GM19025 (cell line): ENCODE results near the gene KCNG4.

Experiments used
- ATAC-seq: cut with Tn5 transposase; IDR thresholded peaks from one replicate; pipeline ENCODE4 v1.9.1; 2021; ENCODE audit warnings: mild to moderate bottlenecking, low read depth, moderate library complexity; ENCODE audit not compliant: unreplicated experiment

KCNG4 gene, protein sequence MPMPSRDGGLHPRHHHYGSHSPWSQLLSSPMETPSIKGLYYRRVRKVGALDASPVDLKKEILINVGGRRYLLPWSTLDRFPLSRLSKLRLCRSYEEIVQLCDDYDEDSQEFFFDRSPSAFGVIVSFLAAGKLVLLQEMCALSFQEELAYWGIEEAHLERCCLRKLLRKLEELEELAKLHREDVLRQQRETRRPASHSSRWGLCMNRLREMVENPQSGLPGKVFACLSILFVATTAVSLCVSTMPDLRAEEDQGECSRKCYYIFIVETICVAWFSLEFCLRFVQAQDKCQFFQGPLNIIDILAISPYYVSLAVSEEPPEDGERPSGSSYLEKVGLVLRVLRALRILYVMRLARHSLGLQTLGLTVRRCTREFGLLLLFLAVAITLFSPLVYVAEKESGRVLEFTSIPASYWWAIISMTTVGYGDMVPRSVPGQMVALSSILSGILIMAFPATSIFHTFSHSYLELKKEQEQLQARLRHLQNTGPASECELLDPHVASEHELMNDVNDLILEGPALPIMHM

DNA sequence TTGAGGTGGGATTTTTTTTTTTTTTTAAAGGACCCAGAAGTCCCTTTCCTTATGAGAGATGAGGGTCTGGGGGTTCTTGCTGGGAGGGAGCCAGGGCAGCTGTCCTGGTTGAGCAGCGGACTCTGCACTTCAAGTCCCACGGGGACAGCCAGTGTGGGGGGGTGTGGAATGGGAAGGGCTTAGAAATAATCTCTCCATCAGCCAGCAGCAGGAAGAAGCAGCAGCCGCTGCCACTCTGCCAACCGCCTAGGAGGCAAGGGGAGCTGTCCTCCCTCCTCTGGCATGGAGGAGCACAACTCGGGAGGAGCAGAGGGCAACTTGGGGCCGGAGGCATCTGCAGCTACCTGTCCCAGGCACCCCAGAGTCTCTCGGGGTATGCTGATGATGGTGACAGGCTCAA, at the start of gene KCNG4:
KCNG4 (minus strand) TSS at position 104 of the 400 bp plus-strand sequence. CDS start 2,527 bp downstream, outside the sequence.
- no peak for ATAC-seq

DNA sequence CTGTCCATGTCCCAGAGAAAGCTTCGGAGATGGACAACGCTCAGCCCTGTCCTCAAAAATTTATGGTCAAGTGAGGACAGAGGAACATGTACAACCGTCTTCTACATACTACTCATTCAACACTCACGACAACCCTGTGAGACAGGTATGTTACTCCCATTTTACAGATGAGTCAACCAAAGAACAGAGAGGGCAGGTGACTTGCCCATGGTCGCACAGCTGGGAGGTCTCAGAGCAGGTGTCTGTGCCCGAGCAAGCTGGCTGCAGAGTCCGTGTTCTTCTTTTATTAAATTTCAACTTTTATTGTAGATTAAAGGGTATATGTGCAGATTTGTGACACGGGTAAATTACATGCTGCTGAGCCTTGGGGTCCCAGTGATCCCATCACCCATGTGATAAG, 49.1 kb upstream of the KCNG4 start:
- no peak for ATAC-seq

DNA sequence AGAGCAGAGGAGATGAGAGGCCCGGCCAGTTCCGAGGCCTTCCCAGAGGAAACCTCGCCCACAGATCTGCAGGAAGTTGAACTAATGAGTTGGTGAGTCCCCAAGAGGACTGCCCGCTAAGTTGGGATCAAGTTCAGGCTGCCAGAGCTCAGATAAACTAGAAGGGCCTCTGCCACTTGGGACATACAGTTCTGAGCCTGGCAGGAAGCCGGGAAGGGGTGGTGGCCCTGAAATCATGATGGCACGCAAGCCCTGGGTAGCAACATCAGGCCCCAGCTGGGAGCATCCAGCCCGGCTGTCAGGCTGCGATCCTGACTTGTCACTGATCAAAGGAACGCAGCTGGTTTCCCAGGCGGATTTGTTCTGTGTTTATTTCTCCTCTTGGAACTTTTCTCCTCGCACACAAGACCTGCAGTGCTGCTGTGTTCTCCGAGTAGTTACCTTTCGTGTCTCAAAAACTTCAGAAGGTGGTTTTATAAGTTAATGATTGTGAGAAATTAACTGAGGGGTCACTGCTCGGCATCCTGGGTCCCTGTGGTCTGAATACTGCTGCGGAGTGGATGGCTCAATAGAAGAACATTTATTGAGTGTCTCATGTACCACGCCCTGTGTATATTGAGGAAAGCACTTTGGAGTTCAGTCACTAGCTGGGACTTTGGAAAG, 46.9 kb upstream of the KCNG4 start:
- no peak for ATAC-seq

DNA sequence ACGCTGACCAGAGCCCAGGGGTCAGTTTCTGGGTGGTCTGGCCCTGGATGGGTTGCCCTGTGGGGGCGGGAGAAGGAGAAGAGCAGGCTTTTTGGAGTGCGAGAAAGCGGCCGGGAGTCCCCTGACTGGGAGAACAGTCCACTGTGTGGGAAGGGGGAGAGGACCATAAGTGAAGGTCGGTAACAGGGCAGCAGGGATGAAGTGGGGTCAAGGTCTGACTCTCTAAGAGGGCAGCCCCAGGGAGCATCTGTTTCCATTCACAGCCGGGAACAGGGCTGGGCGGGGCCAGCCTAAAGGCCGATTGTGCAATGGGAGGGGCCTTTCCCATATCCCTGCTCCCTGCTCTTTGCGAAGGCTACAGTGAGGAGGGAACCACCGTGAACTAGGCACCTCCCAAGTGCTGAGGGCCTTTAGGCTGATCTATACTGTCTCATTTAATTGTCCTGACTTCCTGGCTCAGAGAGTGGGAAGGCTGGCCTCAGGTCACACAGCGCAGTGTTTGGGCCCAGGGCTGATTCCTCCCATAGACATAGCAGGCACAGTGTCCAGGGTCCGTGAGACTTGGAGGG, 44.4 kb upstream of the KCNG4 start:
- no peak for ATAC-seq

DNA sequence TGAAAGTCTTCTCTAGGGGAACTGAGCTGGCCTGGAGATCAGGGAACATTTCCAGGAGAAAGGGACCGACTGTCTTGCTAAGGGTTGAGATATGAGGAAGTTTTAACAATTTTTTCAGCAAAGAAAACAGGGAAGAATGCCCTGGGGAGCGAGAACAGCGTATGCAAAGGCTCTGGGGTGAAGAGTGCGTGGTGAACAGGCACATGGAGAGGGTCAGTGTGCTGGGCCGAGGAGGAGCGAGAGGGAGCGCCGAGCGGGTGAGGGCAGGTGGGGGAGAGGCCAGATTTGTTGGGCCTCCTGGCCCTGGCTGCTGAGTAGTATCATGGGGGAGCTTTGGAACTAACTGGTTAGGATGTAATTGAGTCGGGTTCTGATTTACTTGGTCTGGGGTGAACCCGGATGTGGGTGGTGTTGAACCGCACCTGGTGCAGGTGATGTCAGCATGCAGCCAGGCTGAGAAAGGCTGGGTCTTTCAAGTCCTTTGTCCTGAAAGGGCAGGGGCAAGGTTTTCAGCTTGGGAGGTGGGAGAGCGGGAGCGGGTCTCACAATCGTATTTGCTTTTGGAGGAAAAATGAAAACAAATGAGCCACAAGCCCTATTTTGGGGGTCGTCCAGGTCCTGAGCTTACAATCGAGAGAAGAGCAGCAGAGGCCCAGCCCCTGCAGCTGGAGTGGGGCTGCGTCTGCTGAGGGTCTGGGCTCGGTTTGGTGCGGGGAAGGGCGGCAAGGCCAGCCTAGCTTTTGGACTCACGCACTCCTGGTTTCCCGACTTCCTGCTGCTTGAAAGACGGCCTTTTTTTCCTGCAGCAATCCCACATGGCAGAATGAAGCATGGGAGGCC, 43.7 kb upstream of the KCNG4 start:
- ATAC-seq: no peak

DNA sequence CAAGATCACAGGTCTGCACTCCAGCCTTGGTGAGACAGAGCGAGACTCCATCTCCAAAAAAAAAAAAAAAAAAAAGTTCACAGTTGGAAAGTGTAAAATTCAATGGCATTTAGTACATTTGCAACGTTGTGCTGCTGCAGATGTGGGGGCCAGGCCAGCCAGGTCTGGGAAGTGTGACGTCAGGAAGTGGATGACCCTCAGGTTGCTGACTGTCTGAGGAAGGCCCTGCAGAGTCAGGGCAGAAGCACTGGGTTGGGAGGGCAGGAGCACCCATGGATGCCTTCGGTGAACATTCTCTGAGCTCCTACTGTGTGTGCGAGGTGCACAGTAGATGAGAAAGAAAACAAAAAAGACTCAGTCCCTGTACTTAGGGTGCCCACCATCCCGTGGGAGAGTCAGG, 42.7 kb upstream of the KCNG4 start:
- ATAC-seq: no peak

DNA sequence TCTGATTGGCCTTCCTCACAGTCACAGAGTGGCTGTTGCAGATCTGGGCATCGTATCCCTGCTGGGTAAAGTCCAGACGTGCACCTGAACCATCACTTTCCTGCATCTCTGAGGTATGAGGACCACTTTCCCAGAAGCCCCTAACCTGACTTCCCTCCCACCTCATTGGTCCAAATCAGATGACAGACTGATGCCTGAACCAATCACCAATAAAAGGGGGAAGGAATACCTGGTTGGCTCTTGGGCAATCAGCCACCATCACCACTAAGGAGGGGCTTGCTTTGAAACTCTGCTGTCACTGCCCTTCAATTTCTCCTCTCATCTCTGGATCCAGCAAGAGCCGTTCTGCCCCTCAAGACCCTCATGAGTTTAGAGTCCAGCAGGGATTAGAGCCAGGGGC, 41.3 kb upstream of the KCNG4 start:
- ATAC-seq: no peak

DNA sequence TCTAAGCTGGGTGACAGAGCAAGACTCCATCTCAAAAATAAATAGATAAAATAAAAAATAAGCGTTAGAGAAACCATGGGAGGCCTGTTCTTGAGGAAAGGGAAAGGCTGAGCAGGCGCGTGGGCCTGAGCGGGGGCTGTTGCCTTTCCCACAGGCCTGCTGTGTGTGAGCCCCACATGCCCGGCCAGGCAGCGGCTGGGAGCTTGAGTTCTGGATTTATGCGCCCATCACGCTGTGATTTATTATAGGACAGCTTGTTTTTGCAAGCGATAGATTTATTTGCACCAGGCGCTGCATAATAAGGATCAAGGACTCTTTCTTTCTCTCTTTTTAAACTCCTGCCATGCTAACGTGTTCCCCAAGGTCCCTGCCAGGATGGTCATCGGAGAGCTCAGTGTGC, 40.1 kb upstream of the KCNG4 start:
- no peak for ATAC-seq

DNA sequence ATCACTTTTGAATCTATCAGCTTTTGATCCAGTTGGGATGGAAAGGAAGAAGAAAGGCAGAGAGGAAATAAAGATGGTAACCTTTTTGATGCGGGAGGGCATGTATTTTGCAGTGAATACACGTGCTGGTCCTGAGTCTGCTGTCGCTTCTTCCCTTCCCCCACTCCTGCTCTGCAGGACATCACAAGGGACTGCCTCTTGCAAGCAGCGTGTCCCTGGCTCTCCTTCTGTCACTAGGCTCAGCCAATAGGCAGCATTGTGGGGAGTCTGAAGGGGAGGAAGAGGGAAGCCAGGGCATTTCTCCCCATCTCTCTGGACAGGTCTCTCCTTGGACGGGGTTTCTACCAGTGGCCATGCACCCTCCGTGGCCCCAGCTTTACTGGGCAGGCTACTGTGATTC, 39.2 kb upstream of the KCNG4 start:
- no peak for ATAC-seq

DNA sequence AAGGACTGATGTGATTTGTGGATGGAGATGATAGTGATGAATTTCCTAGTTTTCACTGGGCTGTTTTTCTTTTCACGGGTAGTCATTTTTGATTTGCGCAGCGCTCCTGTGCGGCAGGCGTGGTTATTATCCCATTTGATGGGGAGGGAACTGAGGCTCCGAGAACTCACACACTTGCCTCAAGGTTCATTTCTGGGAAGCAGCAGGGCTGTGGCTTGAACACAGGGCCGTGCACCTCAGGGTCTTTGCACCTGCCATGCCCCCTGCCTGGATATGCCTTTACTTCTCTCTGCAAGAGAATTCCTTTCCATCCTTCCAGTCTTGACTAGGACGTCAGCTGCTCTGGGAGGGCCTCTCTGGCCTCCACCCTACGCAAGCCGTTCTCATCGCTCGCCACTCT, 38.5 kb upstream of the KCNG4 start:
- no peak for ATAC-seq

DNA sequence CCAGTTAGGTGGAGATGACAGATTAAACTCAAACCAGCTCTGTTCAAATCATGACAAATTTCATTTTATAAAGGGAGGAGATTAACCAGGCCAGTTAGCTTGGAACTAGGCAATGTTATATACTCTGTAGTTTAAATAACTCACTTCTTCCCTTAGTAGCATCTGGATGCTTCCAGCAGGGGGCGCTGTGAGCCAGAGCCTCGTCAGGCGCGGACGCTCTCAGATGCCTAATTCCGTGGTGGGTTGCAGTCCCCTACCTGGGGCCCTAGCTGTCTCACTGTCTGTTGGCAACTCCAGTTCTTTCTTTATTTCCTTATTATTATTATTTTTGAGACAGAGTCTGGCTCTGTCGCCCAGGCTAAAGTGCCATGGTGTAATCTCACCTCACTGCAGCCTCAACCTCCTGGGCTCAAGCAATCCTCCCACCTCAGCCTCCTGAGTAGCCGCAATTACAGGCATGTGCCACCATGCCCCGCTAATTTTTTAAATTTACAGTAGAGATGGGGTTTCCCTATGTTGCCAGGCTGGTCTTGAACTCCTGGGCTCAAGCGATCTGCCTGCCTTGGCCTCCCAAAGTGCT, 37.5 kb upstream of the KCNG4 start:
- no peak for ATAC-seq

DNA sequence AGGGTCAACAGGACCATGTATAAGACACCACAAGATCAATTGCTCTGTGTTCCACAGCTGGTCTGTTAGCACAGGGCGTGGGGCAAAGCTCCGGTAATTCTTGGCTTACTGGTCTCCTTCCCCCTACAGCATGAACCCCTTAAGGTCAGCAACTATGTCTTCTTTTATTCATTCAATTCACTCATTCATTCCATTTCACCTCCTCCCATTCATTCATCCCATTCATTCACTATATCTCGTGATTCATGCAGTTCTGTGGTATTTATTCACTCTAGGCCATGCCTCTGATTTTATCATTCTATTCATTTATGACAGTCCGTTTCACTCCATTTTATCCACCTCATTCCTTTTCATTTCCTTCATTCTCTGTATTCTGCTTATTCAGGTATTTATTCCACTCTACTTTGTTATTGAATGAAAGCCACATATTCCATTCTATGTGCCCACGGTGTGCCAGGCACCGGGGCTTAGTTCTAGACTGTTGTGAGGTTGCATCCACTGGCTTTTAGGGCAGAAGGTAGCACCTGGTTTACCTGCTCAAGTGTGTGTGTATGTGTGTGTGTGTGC, 35.9 kb upstream of the KCNG4 start:
- no peak for ATAC-seq

DNA sequence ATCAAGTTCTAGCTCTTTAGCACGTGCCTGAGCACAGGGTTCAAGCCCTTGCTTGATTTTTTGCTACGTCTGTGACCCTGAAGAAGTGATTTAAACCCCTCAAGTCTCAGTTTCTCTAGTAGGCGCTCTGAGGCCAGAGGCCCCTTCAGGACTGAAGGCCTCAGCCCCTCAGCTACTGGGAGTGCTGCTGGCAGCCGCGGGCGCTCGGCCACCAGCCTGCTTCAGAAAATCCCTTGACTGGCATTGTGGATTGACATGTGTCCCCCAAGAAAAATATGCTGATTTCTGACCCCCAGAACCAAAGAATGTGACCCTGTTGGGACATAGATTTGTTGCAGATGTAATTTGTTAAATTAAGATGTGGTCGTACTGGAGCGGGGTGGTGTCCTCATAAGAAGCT, 34.7 kb upstream of the KCNG4 start:
- no peak for ATAC-seq

DNA sequence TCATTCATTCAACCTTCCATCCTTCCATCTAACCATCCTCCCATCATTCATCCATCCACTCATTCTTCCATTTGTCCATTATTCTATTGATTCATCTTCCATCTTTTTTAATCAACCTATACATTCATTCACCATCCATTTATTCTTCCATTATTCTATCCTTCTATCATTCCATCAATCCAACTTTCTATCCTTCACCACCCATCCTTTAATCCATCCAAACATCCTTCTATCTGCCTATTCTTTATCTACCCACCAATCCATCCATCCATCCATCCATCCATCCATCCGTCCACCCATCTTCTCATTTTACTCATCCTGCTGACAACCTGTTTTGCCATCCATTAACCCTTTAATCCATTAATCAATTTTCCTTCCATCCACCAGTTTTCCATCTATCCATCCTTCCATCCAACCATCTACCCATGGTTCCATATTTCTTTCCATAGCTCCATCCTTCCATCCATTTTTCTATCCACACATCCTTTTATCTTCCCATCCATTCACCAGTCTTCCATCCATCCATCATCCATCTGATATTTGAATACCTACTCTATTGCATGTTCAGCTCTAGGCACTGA, 33.0 kb upstream of the KCNG4 start:
- ATAC-seq: no peak

DNA sequence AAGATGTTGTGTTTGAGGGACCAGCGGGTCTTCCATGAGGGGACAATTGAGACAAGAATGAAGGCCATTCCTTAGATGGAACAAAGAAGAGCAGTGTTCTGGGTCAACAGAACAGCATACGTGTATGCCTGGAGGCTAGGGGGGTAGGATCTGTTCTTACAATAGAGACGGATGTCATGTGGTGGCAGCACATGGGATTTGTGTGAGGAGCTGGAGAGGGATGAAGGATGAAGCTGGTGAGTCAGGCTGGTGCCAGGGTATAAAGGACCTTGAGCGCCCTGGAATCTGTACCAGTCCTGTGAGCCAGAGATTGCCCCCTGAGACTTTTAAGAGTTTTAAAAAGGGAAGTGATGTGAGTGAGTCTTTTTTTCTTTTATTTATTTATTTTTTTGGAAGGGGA, 32.1 kb upstream of the KCNG4 start:
- ATAC-seq: no peak

DNA sequence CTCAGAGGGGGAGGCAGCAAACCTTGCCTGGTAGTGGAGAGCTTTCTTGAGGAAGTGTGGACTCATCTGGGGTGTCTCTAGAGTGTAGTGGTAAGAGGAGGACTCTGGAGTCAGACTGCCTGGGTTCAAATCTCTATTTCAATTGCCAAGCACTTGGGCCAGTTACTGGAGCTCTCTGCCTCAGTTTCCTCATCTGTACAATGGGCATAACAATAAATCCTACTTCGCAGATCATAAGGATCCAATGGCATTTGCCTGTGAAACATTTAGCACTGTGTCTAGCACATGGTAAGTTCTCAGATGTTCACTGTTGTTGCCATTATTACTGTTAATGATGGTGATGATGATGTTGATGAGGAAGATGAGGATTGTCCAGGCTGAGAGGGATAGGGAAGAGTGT, 31.2 kb upstream of the KCNG4 start:
- ATAC-seq: no peak

DNA sequence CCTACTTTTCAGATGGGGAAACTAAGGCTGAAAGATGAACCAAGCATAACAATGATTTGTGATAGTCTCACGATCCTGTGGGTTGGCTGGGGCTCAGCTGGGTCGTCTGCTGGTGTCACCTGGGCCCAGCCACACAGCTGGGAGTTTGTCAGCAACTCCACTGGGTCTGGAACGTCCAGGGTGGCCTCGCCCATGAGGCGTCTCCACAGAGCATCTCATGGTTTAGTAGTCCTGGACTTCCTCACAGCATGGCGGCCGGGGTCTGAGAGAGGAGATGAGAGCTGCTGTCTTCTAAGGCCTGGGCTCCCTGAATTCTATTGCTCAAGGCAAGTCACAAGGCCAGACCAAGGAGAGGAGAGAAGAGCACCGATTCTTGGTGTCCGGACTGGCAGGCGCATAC, 30.7 kb upstream of the KCNG4 start:
- ATAC-seq: no peak

DNA sequence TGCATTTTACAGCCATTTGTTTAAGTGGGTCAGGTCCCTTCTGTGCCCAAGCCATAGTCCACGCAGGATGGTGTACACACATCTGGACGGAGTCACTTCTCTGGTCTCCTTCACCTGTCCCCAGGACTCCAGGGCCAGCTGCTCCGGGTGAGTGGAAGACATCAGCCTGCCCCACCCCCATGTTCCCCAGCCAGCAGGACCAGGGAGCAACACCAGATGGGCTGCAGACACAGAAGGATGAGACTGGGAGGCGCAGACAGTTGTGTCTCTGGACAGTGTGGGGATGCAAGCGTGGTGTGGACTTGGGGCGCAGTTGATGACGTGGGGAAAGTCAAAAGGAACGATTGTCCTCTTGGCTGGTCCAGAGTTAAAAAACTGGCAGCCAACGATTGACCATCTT, 30.3 kb upstream of the KCNG4 start:
- no peak for ATAC-seq

DNA sequence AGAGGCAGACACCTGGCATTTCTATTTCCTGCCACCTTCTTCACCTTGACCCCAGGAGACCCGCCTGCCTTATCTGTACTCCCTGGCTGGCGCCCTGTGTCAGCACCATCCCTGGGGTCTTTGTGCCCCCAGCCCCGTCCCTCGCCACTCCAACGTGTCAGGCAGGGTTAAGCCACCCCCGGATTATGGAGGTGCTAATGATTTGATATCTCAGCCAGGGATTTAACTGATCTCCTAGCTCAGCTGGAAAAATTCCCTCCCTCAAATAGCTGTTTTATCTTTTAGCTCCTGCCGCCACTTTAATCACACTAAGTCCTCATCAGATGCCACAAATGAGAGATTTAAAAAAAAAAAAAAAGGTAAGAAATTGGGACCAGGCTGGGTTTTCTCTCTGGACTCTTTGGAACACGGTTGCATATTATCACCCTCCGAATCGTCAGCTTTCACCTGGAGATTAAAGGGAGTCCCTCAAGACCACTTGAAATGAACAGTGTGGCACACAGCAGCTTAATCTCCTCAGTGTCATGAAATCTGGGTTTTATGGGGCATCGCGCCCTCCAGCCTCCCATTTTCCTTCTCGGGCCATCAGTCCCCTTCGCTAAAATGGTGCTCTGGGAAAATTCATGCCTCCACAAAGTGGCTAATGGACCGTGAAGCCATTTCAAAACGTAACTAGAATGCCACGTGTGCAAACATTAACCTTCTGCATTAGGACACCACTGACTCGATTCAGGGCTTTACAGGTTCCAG, 28.7 kb upstream of the KCNG4 start:
- ATAC-seq: no peak
